Kidney glomerular epithelial cell (primary cell): ENCODE data around the gene HIC1.

Experiments used
- DNase-seq: peaks from one replicate; lab custom pipeline; 2025; lab: John Stamatoyannopoulos, UW

The HIC1 gene

GRCh38 chr17:2025220-2025621 lies 29.7 kb upstream of the HIC1 start, which contains the start of gene RTN4RL1:
Gene RTN4RL1 (minus strand): TSS chr17:2025334. CDS start chr17:2024865, 469 bp downstream.
- no peak for DNase-seq

- DNase-seq = no peak
These were observed 29.1 kb upstream of the HIC1 start for GRCh38 chr17:2025622-2026309.

GRCh38 chr17:2027528-2028233 lies 27.2 kb upstream of the HIC1 start:
- DNase-seq = no peak

- DNase-seq = no peak
These were observed 26.7 kb upstream of the HIC1 start for GRCh38 chr17:2028234-2028614.

GRCh38 chr17:2028737-2029136 lies 26.2 kb upstream of the HIC1 start:
- no peak for DNase-seq

- DNase-seq = peak; percentile 78
These were observed 24.8 kb upstream of the HIC1 start, which contains the start of gene DPH1 for GRCh38 chr17:2029911-2030778. Gene DPH1 (plus strand): TSS chr17:2030153. CDS start chr17:2030170, 17 bp downstream.

GRCh38 chr17:2030779-2031163 lies 24.1 kb upstream of the HIC1 start:
- DNase-seq = no peak

- no peak for DNase-seq
These were observed 21.8 kb upstream of the HIC1 start for GRCh38 chr17:2033153-2033552.

GRCh38 chr17:2034157-2034556 lies 20.7 kb upstream of the HIC1 start:
- DNase-seq = peak; percentile 83

- no peak for DNase-seq
These were observed 19.9 kb upstream of the HIC1 start for GRCh38 chr17:2034806-2035540.

- DNase-seq = no peak
These were observed 19.1 kb upstream of the HIC1 start for GRCh38 chr17:2035541-2036488.

GRCh38 chr17:2037155-2037554 lies 17.7 kb upstream of the HIC1 start:
- DNase-seq = no peak

GRCh38 chr17:2040219-2040827 lies 14.6 kb upstream of the HIC1 start:
- no peak for DNase-seq

GRCh38 chr17:2040942-2041560 lies 13.9 kb upstream of the HIC1 start:
- no peak for DNase-seq

- DNase-seq = peak; percentile 90
These were observed 13.1 kb upstream of the HIC1 start, which contains the start of gene OVCA2 for GRCh38 chr17:2041561-2042389. Gene OVCA2 (plus strand): TSS chr17:2042022. CDS start chr17:2042048, 26 bp downstream.

GRCh38 chr17:2042390-2042847 lies 12.5 kb upstream of the HIC1 start:
- peak; percentile 25 for DNase-seq

- DNase-seq = no peak
These were observed 12.0 kb upstream of the HIC1 start for GRCh38 chr17:2042933-2043332.

- no peak for DNase-seq
These were observed 11.1 kb upstream of the HIC1 start for GRCh38 chr17:2043785-2044184.
